ENCODE results near the gene USHBP1. TPM values are rescaled to one million over a fixed set of nuclear protein-coding genes. Genes with fewer than 3 reads are reported as not detected.

The USHBP1 gene
- total RNA-seq, 1 experiment from 2014 or later, result 6.4 TPM

DNA sequence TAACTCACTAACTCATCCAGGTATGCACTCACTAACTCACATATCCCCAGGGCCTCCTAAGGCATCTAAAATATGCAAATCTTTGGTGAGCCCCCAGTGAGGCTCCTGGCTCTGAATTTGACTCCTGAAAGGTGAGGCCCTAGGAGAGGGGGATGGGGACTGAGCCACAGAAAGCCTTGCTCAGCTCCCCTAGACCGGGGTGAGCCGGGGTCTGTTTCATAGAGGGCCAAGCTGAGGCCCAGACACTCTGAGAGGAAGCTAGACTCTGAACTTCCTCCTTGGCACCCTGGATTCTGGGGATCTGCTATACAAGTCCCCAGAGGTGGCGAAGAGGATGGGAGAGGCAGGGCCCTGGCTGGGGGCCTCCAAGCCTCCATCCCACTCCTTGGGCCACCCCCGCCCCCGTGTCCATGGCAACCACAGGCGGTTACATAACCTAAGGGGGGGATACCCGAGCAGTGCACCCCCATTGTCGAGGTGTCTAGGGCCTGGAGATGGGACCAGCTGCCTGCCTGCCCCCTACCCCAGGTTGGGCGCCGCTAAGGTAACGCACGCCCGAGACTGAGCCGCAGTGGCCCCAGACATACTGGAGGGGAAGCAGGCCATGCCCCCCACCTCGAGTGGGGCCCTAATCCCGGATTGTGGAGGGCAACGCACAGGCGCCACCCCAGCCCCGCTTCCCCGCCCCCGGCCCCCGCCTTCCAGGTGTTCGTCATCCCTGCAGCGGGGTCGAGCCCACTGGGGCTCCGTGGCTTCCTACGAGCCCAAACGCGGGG, 38.0 kb upstream of the USHBP1 start:
- H3K23me2 ChIP-seq (ENCODE audit: insufficient read length, low read depth, low read length, poor library complexity, severe bottlenecking), result peaks cover 6% of the 10 kb centered on the region
- peak overlapping the region in 1 of 3 experiments; percentile 83; a peak in 1 of 7 replicates for H3K27ac Mint-ChIP-seq
- no peaks in the 10 kb centered on the region for H4K20me1 ChIP-seq (ENCODE audit: control insufficient read depth, insufficient read depth, insufficient read length)
- H3T11ph ChIP-seq (ENCODE audit: low read length), result no peak overlapping the region
- no peaks in the 10 kb centered on the region for H3K27me3 ChIP-seq (ENCODE audit: insufficient read depth, low read length)
- no peaks in the 10 kb centered on the region for H3K79me2 ChIP-seq (ENCODE audit: insufficient read depth, low read length)
- peaks cover 4% of the 10 kb centered on the region in 2 experiments; a peak in 3 of 5 replicates for H3K9me3 Mint-ChIP-seq
- H3K4ac ChIP-seq (ENCODE audit: low read depth, low read length), result no peak overlapping the region
- no peak overlapping the region for H2BK12ac ChIP-seq (ENCODE audit: insufficient read length, low read depth, low read length)
- no peak overlapping the region for H4K8ac ChIP-seq (replicated peaks; ENCODE audit: insufficient read length, low read depth, low read length)
- no peak overlapping the region for H4K91ac ChIP-seq (ENCODE audit: insufficient read length, low read depth, low read length)
- H3K23ac ChIP-seq (ENCODE audit: insufficient read length, low read depth, low read length), result no peak overlapping the region
- no CpG with 5 or more reads among the region's 29 CpGs for WGBS (ENCODE audit: extremely low coverage, insufficient read length, low lambda C conversion rate)
- H2BK120ac ChIP-seq (ENCODE audit: low read depth, low read length, poor library complexity, severe bottlenecking), result no peak overlapping the region
- no peak overlapping the region for H3K27ac ChIP-seq (ENCODE audit: insufficient read length, low read depth, low read length)
- H2AK5ac ChIP-seq (ENCODE audit: insufficient read length, low read length), result no peak overlapping the region
- H3K9ac ChIP-seq (ENCODE audit: extremely low read depth, insufficient read length, low read length), result no peak overlapping the region
- TF ChIP-seq CTCF (conservative IDR thresholded peaks at IDR 0.05), result no peak
- H2BK20ac ChIP-seq (ENCODE audit: low read depth, low read length, poor library complexity, severe bottlenecking), result no peak overlapping the region
- H2AFZ ChIP-seq (ENCODE audit: low read length), result no peak overlapping the region
- H4K5ac ChIP-seq (ENCODE audit: insufficient read length, low read depth, low read length), result no peak overlapping the region
- H3K4me1 ChIP-seq (ENCODE audit: insufficient read depth, low read length), result peaks cover 3% of the 10 kb centered on the region; the same call in 1 of the 2 replicates
- peaks cover 21 to 35% of the 10 kb centered on the region in 2 experiments for H3K4me1 Mint-ChIP-seq
- no peaks in the 10 kb centered on the region for H3K79me1 ChIP-seq (ENCODE audit: insufficient read depth, low read depth, low read length, poor library complexity, severe bottlenecking)
- peak overlapping the region; percentile 48 for H3K4me2 ChIP-seq (ENCODE audit: insufficient read depth, insufficient read length, low read length)
- no peak overlapping the region for H2BK15ac ChIP-seq (ENCODE audit: low read depth, low read length)
- H3K9me3 ChIP-seq (ENCODE audit: control insufficient read depth, low read depth, low read length), result no peaks in the 10 kb centered on the region
- 0 out of 2 replicates have a peak overlapping the region, but pooled peaks have one; percentile 14 for H3K14ac ChIP-seq (ENCODE audit: insufficient read depth, low read length)
- peaks cover 13 to 22% (median 17%) of the 10 kb centered on the region in 3 experiments for H3K36me3 Mint-ChIP-seq (ENCODE audit: insufficient read depth in 1 of 3, low read depth in 3 of 3)
- H2BK5ac ChIP-seq (ENCODE audit: insufficient read length, low read length), result no peak overlapping the region
- no peak overlapping the region for H3K56ac ChIP-seq (ENCODE audit: insufficient read length, low read depth, low read length)
- no peak for DNase-seq
- peak overlapping the region; percentile 63 to 76 for H3K4me3 Mint-ChIP-seq
- H3K18ac ChIP-seq (ENCODE audit: insufficient read length, low read depth, low read length), result no peak overlapping the region
- H3K27me3 Mint-ChIP-seq (ENCODE audit: low read depth), result no peaks in the 10 kb centered on the region; the same call in 1 of the 2 replicates

Data from H9 (cell line).